Measurements from ENCODE around the gene EPB42. TPM values are rescaled to one million over a fixed set of nuclear protein-coding genes. Genes with fewer than 3 reads are reported as not detected.
A peak's percentile ranks its signal among the peaks of the same experiment; 100 is the strongest.

EPB42 gene
- total RNA-seq, 2 donors from 2014 or later: not detected

DNA sequence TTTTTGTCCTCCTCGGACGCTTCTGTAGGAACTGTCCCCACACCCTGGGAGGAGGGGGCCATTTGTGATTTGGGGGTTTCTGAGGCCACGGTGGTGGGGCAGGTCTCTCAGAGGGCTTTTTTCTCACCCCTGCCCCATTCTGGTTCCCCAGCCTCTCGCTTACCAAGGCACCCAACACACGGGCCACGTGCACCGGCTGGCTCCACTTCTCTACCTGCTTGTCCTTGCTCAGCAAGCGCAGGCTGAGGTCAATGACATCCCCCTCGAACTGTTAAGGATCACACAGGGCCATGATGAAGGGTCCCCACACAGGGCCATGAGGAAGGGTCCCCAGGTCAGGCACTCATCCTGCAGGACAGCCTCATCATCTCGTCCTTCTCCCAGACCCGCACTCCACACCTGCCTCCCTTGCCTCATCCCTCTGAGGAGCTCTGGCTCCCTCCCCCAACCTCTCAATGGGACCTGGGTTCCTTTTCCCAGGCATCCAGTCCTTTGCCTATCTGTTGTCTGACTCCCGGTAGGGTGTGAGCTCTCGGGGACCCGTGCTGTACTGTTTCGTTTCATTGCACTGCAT is 10.6 kb downstream of the EPB42 start:
- H3K9me3 ChIP-seq (ENCODE audit: control insufficient read depth, low read length): no peaks in the 10 kb centered on the region
- H3K9ac ChIP-seq (ENCODE audit: extremely low read depth, low read length, poor library complexity, severe bottlenecking): no peak overlapping the region
- no peaks in the 10 kb centered on the region for H3K36me3 ChIP-seq (ENCODE audit: control insufficient read depth, insufficient read depth, low read length)
- 89 to 100% methylated on average over 5 to 15 of the region's 15 CpGs for WGBS, 2 experiments (ENCODE audit: insufficient coverage in 1 of 2, insufficient read length in 1 of 2)
- no peak overlapping the region for H3K4me3 ChIP-seq (ENCODE audit: low read length)
- no peak overlapping the region for H3K27ac Mint-ChIP-seq
- TF ChIP-seq, protein P1, sequence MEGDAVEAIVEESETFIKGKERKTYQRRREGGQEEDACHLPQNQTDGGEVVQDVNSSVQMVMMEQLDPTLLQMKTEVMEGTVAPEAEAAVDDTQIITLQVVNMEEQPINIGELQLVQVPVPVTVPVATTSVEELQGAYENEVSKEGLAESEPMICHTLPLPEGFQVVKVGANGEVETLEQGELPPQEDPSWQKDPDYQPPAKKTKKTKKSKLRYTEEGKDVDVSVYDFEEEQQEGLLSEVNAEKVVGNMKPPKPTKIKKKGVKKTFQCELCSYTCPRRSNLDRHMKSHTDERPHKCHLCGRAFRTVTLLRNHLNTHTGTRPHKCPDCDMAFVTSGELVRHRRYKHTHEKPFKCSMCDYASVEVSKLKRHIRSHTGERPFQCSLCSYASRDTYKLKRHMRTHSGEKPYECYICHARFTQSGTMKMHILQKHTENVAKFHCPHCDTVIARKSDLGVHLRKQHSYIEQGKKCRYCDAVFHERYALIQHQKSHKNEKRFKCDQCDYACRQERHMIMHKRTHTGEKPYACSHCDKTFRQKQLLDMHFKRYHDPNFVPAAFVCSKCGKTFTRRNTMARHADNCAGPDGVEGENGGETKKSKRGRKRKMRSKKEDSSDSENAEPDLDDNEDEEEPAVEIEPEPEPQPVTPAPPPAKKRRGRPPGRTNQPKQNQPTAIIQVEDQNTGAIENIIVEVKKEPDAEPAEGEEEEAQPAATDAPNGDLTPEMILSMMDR (conservative IDR thresholded peaks at IDR 0.05): no peak
- H3K4me1 ChIP-seq (ENCODE audit: control insufficient read depth, insufficient read depth, low read length): no peaks in the 10 kb centered on the region
- no peaks in the 10 kb centered on the region for H3K36me3 Mint-ChIP-seq (ENCODE audit: low read depth)
- no peak overlapping the region for H3K27ac ChIP-seq (ENCODE audit: low read depth, low read length)
- DNase-seq: no peak
- peaks cover 7% of the 10 kb centered on the region for H3K27me3 Mint-ChIP-seq (ENCODE audit: insufficient read depth)
- H3K4me3 Mint-ChIP-seq: no peak overlapping the region
- H3K4me1 Mint-ChIP-seq: no peaks in the 10 kb centered on the region
- no peaks in the 10 kb centered on the region for H3K27me3 ChIP-seq (ENCODE audit: control insufficient read depth, insufficient read depth, low read length, poor library complexity, severe bottlenecking)
- H3K9me3 Mint-ChIP-seq: no peaks in the 10 kb centered on the region

DNA sequence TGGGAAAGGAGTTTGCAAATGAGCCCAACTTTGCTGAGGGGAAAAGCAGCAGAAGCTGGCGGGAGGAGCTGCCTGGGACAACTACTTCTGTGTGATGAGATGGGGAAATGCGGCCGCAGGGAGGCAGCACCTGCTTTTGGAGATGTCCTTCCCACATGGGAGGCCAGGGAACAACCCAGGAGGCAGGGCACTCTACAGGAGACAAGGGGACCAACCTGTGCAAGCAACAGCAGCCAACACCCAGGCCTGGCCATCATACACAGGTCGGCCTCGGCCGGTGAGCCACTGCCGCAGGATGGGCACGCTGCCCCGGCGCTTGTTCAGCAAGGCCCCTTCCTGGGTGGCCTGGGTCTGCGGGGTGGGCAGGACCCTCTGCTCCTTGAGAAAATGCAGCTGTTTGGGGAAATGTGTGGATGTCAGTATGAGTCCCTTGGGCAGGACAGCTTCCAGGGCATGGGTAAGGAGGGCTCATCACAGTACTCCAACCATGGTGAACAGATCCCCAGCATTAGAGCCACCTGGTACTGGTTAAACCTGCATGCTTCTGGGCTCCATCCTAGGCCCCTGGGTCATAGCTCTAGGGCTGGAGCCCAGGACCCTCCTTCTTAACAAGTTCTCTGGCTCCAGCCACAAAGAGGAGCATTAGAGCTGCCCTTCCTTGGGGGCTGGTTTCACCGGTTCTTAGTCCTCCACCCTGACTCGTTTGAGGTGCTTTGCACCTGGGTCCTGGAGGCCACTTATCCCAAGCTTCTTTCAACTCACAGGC is 11.6 kb downstream of the EPB42 start:
- Mint-ChIP-seq H3K4me3 (no peak overlapping the region), H3K9me3 (no peaks in the 10 kb centered on the region), H3K27me3 (ENCODE audit: insufficient read depth) (peaks cover 7% of the 10 kb centered on the region), H3K4me1 (no peaks in the 10 kb centered on the region), H3K36me3 (ENCODE audit: low read depth) (no peaks in the 10 kb centered on the region), H3K27ac (no peak overlapping the region)
- TF ChIP-seq, protein P1 (conservative IDR thresholded peaks at IDR 0.05): peak; percentile 69
- Histone ChIP-seq H3K9ac (ENCODE audit: extremely low read depth, low read length, poor library complexity, severe bottlenecking) (no peak overlapping the region), H3K27me3 (ENCODE audit: control insufficient read depth, insufficient read depth, low read length, poor library complexity, severe bottlenecking) (no peaks in the 10 kb centered on the region), H3K27ac (ENCODE audit: low read depth, low read length) (no peak overlapping the region), H3K36me3 (ENCODE audit: control insufficient read depth, insufficient read depth, low read length) (no peaks in the 10 kb centered on the region), H3K9me3 (ENCODE audit: control insufficient read depth, low read length) (no peaks in the 10 kb centered on the region), H3K4me1 (ENCODE audit: control insufficient read depth, insufficient read depth, low read length) (no peaks in the 10 kb centered on the region), H3K4me3 (ENCODE audit: low read length) (no peak overlapping the region)
- peak; percentile 91 for DNase-seq
- WGBS, 2 experiments (ENCODE audit: insufficient coverage in 1 of 2, insufficient read length in 1 of 2): 83 to 84% methylated on average over 2 to 13 of the region's 13 CpGs

DNA sequence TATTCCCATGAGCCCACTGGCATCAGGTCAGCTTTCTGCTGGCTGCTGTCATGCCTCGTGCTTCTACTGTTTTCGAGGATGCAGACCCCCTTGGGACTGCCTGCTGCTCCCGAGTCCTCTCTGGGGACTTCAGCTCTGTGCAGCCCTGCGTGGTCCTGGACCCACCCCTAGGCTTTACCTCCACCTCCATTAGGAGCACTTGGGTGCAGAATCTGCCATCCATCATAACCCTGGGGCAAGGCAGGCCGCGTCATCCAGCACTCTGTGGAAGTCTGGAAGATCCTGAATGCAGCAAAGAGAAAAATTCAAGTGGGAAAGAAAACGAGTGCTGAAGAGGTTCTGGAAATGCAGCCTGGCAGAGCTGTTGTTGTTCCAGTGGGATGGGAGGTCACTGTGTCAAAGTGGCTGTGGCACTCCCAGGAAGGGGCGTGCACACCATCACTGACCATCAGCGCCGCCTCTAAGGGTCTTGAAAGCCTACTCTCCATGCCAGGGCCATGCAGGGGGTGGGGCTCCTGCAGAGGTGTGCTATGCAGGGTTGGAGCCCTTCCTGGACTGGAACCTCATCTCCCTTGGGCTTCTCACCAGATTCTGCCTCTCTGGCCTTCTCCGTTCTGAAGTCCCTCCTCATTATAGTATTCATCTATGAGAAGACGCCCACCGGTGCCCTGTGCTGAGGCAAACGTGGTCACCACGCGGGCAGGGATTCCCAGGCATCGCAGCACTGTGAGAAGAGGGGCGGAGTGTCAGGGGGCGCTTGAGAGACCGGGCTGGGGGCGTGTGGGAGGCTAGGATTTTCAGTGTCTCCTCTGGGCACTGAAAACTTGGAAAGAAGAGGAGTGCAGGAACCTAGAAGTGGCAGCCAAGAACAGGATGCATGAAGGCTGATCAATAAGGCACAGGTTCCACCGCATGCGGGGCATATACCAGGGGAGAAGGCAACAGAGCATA is 12.5 kb downstream of the EPB42 start:
- H3K4me1 Mint-ChIP-seq: no peaks in the 10 kb centered on the region
- no peak overlapping the region for H3K4me3 ChIP-seq (ENCODE audit: low read length)
- DNase-seq: peak; percentile 51
- no peak overlapping the region for H3K4me3 Mint-ChIP-seq
- peaks cover 9% of the 10 kb centered on the region for H3K27me3 Mint-ChIP-seq (ENCODE audit: insufficient read depth)
- no peaks in the 10 kb centered on the region for H3K9me3 Mint-ChIP-seq
- no peak overlapping the region for H3K27ac Mint-ChIP-seq
- H3K27me3 ChIP-seq (ENCODE audit: control insufficient read depth, insufficient read depth, low read length, poor library complexity, severe bottlenecking): no peaks in the 10 kb centered on the region
- H3K9me3 ChIP-seq (ENCODE audit: control insufficient read depth, low read length): no peaks in the 10 kb centered on the region
- 87 to 89% methylated on average over 7 to 23 of the region's 23 CpGs for WGBS, 2 experiments (ENCODE audit: insufficient coverage in 1 of 2, insufficient read length in 1 of 2)
- H3K36me3 ChIP-seq (ENCODE audit: control insufficient read depth, insufficient read depth, low read length): no peaks in the 10 kb centered on the region
- no peaks in the 10 kb centered on the region for H3K4me1 ChIP-seq (ENCODE audit: control insufficient read depth, insufficient read depth, low read length)
- no peaks in the 10 kb centered on the region for H3K36me3 Mint-ChIP-seq (ENCODE audit: low read depth)
- TF ChIP-seq, protein P1 (conservative IDR thresholded peaks at IDR 0.05): no peak
- H3K9ac ChIP-seq (ENCODE audit: extremely low read depth, low read length, poor library complexity, severe bottlenecking): no peak overlapping the region
- no peak overlapping the region for H3K27ac ChIP-seq (ENCODE audit: low read depth, low read length)
